Effector CD8-positive, alpha-beta T cell (primary cell): ENCODE data around the gene STC2.
"Not testable (repeated sequence)": the region's sequence is repeated elsewhere in the genome, so short reads cannot be mapped to it uniquely, and the experiment has no call there.

Experiments
- DNase-seq: peaks from one replicate; lab custom pipeline; 2025; lab: John Stamatoyannopoulos, UW
- total RNA-seq, 4 experiments: gene quantifications; one replicate each; lab custom pipeline; 2026; lab: John Stamatoyannopoulos, UW

The STC2 gene, protein sequence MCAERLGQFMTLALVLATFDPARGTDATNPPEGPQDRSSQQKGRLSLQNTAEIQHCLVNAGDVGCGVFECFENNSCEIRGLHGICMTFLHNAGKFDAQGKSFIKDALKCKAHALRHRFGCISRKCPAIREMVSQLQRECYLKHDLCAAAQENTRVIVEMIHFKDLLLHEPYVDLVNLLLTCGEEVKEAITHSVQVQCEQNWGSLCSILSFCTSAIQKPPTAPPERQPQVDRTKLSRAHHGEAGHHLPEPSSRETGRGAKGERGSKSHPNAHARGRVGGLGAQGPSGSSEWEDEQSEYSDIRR
- total RNA-seq, result 0.24 to 1.9 (median 0.45) reads per million in 4 experiments

- DNase-seq, result no peak
These were observed at the start of gene STC2 for GRCh38 chr5:173327948-173328843. Gene STC2, minus strand, starts transcription at chr5:173328414. Its CDS starts 221 bp downstream, at chr5:173328193.

- DNase-seq, result no peak
These were observed 43.2 kb upstream of the STC2 start for GRCh38 chr5:173371400-173371799.

DNA sequence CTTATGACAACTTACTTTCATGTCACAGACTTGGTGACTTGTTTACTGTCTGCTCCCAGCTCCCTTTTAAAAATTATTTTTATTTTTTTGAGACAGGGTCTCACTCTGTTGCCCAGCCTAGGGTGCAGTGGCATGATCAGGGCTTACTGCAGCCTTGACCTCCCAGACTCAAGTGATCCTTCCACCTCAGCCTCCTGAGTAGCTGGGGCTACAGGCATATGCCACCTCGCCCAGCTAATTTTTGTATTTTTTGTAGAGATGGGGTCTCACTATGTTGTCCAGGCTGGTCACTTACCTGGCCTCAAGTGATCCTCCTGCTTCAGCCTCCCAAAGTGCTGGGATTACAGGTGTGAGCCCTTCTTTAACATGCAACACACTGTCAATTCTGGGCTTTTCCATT, 35.2 kb upstream of the STC2 start:
- not testable (repeated sequence) for DNase-seq

DNA sequence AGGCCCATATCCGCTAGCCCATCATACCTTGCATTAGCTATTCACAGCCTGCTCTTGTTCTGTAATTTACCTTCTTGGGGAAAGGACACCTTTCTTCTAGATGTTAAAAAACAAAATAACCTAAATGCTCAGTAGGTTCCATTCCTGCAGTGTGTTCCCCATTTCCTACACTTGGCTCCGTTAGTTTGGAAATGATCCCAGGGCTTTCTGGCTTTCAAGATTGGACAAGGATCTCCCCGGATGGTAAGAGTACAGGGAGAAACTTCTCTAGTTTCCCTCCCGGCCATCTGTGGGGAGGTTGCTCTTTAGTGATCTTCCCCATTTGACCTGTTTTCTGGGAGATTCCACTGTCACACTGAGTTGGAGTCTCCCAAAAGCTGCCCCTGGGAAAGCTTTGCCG, 27.3 kb upstream of the STC2 start:
- DNase-seq, result no peak

DNA sequence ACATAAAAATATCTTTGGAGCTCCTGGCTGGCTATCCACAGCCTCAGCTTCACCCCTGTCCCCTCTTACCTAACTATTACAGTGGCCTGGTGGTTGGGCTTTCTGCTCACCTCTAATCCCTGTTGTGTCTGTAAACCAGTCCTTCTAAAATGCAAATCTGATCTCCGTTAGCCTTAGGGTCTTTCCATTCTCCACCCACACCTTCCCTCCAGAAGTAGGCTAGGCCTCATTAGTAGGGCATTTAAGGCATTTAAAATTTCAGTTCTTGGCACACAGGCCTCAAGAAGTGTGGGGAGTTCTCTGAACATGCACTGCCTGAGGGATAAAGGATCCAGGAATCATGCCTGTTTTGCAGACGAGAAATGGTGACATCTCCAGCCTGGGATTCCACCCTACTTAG, 26.4 kb upstream of the STC2 start:
- no peak for DNase-seq

- DNase-seq, result no peak
These were observed 24.4 kb upstream of the STC2 start for GRCh38 chr5:173352366-173353349.

GRCh38 chr5:173342813-173343755, 14.9 kb upstream of the STC2 start:
- no peak for DNase-seq

- DNase-seq, result no peak
These were observed 13.8 kb upstream of the STC2 start for GRCh38 chr5:173341961-173342430.

DNA sequence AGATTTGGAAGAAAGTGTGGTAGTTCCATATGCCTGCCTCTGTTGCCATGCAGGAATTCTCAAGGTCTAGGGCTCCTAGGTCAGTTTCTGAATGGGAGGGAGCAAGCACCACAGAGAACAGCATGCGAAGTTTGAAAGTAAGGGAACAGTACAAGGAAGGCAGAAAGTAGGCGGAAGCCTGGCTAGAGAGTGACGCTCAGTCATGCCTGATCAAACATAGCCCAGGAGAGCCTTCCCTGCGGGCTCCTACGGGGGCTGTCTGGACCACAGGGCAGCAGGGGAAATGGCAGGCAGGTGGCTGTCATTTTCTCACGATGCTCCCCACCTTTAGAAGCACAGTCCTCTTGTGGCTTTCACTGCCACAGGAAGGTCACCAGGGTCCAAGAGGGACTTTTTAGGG, 12.8 kb upstream of the STC2 start:
- DNase-seq, result no peak

GRCh38 chr5:173340451-173340850, 12.2 kb upstream of the STC2 start:
- no peak for DNase-seq

DNA sequence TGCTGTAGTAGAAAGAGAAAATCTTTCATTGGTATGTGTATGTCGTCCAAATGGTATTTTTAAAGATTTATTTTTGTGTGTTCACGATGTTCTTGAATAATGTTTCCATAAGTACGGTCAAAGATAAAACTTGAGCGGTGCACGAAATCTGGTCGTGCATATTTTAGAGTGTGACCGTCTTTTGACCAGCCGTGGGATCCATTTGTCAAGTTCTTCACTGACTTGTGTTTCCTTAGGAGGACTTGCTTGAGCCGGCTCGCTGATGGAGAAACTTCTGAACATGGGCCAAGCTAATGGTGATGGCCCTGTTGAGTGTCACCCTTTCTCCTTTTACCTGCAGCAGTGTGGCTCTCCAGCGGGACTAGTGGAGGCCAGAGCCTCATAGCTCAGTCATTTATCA, 11.1 kb upstream of the STC2 start:
- no peak for DNase-seq

- no peak for DNase-seq
These were observed 10.3 kb upstream of the STC2 start for GRCh38 chr5:173338380-173339015.

DNA sequence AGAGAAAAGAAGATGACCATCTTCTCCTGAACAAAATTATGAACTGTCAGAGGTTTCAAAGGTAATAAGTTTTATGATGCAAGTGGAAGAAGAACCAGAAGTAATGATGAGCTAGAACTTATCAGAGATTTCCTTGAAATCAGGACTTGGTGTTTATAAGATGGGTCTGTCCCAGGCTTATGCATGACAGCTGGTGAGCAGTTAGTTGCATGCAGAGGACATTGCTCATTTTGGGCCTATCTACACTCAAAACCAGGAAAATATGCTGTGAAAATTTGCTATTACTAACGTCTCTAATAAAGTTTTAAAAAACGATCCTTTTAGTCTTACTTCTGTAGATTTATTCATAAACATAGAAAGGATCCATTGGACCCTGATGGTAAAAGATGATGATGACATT, 6.6 kb upstream of the STC2 start:
- DNase-seq, result no peak

GRCh38 chr5:173333925-173334661, 5.9 kb upstream of the STC2 start:
- DNase-seq, result no peak

GRCh38 chr5:173331956-173332479, 3.8 kb upstream of the STC2 start:
- DNase-seq, result peak; percentile 38

GRCh38 chr5:173331287-173331686, 3.1 kb upstream of the STC2 start:
- no peak for DNase-seq

- no peak for DNase-seq
These were observed 2.4 kb upstream of the STC2 start for GRCh38 chr5:173330338-173331206.
